Measurements from ENCODE around the gene AGBL5.

The AGBL5 gene

GRCh38 chr2:27039426-27039825 lies 12.0 kb upstream of the AGBL5 start:
- no peaks in the 10 kb centered on the region for H3K9me3 ChIP-seq (ENCODE audit: control insufficient read depth, insufficient read depth, low read depth, low read length)
- H3K27ac ChIP-seq (ENCODE audit: extremely low read depth, low read depth, low read length), result no peak overlapping the region
- ChIA-PET POLR2A (interaction anchor here (1.5 to 1.8 kb wide), 2 partner anchors 11 to 32 kb away, joined by 6 to 8 read pairs; partner anchors contain the start of gene OST4), CTCF (interaction anchor here (0.6 to 0.9 kb wide), 2 partner anchors 77 to 80 kb away, joined by 3 read pairs; no protein-coding TSS in a partner anchor)
- TF ChIP-seq YY1 (tag by site-specific recombination; IDR thresholded peaks at IDR 0.05), result no peak
- no peak for TF ChIP-seq ZNF24 (tag by site-specific recombination; IDR thresholded peaks at IDR 0.05)
- no peak for TF ChIP-seq ZNF416 (tag by site-specific recombination; IDR thresholded peaks at IDR 0.05)
- no peak for TF ChIP-seq ZFP37 (tag by site-specific recombination; IDR thresholded peaks at IDR 0.05)
- TF ChIP-seq SALL2 (tag by site-specific recombination; IDR thresholded peaks at IDR 0.05; ENCODE audit: borderline replicate concordance), result no peak
- TF ChIP-seq ZBTB20 (tag by site-specific recombination; IDR thresholded peaks at IDR 0.05), result no peak
- TF ChIP-seq, protein P1, sequence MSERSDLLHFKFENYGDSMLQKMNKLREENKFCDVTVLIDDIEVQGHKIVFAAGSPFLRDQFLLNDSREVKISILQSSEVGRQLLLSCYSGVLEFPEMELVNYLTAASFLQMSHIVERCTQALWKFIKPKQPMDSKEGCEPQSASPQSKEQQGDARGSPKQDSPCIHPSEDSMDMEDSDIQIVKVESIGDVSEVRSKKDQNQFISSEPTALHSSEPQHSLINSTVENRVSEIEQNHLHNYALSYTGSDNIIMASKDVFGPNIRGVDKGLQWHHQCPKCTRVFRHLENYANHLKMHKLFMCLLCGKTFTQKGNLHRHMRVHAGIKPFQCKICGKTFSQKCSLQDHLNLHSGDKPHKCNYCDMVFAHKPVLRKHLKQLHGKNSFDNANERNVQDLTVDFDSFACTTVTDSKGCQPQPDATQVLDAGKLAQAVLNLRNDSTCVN (tag by site-specific recombination; optimal IDR thresholded peaks at IDR 0.05), result no peak
- TF ChIP-seq ZNF654 (tag by site-specific recombination; IDR thresholded peaks at IDR 0.05; ENCODE audit: low read depth), result no peak
- TF ChIP-seq, protein P2, sequence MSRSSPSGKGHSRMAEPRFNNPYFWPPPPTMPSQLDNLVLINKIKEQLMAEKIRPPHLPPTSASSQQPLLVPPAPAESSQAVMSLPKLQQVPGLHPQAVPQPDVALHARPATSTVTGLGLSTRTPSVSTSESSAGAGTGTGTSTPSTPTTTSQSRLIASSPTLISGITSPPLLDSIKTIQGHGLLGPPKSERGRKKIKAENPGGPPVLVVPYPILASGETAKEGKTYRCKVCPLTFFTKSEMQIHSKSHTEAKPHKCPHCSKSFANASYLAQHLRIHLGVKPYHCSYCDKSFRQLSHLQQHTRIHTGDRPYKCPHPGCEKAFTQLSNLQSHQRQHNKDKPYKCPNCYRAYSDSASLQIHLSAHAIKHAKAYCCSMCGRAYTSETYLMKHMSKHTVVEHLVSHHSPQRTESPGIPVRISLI (tag by site-specific recombination; IDR thresholded peaks at IDR 0.05), result no peak
- TF ChIP-seq IKZF3 (tag by site-specific recombination; IDR thresholded peaks at IDR 0.05), result no peak
- TF ChIP-seq, protein P3, sequence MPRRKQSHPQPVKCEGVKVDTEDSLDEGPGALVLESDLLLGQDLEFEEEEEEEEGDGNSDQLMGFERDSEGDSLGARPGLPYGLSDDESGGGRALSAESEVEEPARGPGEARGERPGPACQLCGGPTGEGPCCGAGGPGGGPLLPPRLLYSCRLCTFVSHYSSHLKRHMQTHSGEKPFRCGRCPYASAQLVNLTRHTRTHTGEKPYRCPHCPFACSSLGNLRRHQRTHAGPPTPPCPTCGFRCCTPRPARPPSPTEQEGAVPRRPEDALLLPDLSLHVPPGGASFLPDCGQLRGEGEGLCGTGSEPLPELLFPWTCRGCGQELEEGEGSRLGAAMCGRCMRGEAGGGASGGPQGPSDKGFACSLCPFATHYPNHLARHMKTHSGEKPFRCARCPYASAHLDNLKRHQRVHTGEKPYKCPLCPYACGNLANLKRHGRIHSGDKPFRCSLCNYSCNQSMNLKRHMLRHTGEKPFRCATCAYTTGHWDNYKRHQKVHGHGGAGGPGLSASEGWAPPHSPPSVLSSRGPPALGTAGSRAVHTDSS (tag by site-specific recombination; IDR thresholded peaks at IDR 0.05), result no peak
- H3K4me3 ChIP-seq (ENCODE audit: low read depth, low read length), result no peak overlapping the region
- peaks cover 16% of the 10 kb centered on the region for H3K4me1 ChIP-seq (ENCODE audit: control insufficient read depth, insufficient read depth, low read length)
- peaks cover 3 to 86% of the 10 kb centered on the region in 2 experiments for H3K36me3 ChIP-seq (ENCODE audit: control insufficient read depth in 2 of 2, insufficient read depth in 1 of 2, low read length in 2 of 2)

DNA sequence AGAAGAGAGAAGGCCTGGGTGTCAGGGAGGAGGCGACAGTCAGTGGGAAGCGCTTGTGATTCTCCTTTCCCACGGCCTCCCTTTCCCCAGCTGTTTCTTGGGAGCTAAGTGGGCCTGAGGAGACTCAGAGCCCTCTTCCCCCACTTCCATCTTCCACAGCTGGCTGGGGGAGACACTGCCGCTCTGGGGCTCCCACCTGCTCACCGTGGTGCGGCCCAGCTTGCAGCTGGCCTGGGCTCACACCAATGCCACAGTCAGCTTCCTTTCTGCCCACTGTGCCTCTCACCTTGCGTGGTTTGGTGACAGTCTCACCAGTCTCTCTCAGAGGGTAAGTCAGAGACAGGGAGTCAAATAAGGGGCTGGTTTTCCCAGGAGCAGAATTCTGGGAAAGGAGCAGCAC lies 11.6 kb upstream of the AGBL5 start:
- no peak overlapping the region for H3K27ac ChIP-seq (ENCODE audit: extremely low read depth, low read depth, low read length)
- no peak overlapping the region for H3K4me3 ChIP-seq (ENCODE audit: low read depth, low read length)
- peaks cover 16% of the 10 kb centered on the region for H3K4me1 ChIP-seq (ENCODE audit: control insufficient read depth, insufficient read depth, low read length)
- ChIA-PET CTCF (interaction anchor here (0.6 to 0.9 kb wide), 2 partner anchors 78 to 80 kb away, joined by 3 read pairs; no protein-coding TSS in a partner anchor), POLR2A (interaction anchor here (1.5 to 2.7 kb wide), 2 partner anchors 11 kb away, joined by 8 to 14 read pairs; partner anchors contain the start of gene AGBL5)
- H3K36me3 ChIP-seq (ENCODE audit: control insufficient read depth in 2 of 2, insufficient read depth in 1 of 2, low read length in 2 of 2), result peaks cover 3 to 83% of the 10 kb centered on the region in 2 experiments
- no peaks in the 10 kb centered on the region for H3K9me3 ChIP-seq (ENCODE audit: control insufficient read depth, insufficient read depth, low read depth, low read length)
- TF ChIP-seq ZNF558 (tag by site-specific recombination; IDR thresholded peaks at IDR 0.05) (no peak), ZNF112 (tag by site-specific recombination; IDR thresholded peaks at IDR 0.05) (no peak), ZNF426 (tag by site-specific recombination; IDR thresholded peaks at IDR 0.05) (no peak), SETDB1 (IDR thresholded peaks at IDR 0.05; ENCODE audit: insufficient read length, low read length) (no peak), ZNF76 (tag by site-specific recombination; IDR thresholded peaks at IDR 0.05; ENCODE audit: borderline replicate concordance, low read depth) (no peak), ZNF777 (tag by site-specific recombination; IDR thresholded peaks at IDR 0.05; ENCODE audit: borderline replicate concordance) (no peak), ZNF571 (tag by site-specific recombination; IDR thresholded peaks at IDR 0.05) (no peak), RBAK (tag by site-specific recombination; IDR thresholded peaks at IDR 0.05) (no peak), ZBTB44 (tag by site-specific recombination; IDR thresholded peaks at IDR 0.05) (no peak), ZBTB49 (tag by site-specific recombination; IDR thresholded peaks at IDR 0.05; ENCODE audit: low read depth) (no peak), ZNF274 (IDR thresholded peaks at IDR 0.05; ENCODE audit: low read length) (no peak), ZNF274 (tag by site-specific recombination; IDR thresholded peaks at IDR 0.05; ENCODE audit: borderline replicate concordance) (no peak)
- TF ChIP-seq, protein P4, sequence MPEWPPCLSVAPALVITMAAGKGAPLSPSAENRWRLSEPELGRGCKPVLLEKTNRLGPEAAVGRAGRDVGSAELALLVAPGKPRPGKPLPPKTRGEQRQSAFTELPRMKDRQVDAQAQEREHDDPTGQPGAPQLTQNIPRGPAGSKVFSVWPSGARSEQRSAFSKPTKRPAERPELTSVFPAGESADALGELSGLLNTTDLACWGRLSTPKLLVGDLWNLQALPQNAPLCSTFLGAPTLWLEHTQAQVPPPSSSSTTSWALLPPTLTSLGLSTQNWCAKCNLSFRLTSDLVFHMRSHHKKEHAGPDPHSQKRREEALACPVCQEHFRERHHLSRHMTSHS (tag by site-specific recombination; IDR thresholded peaks at IDR 0.05), result no peak
- TF ChIP-seq, protein P5, sequence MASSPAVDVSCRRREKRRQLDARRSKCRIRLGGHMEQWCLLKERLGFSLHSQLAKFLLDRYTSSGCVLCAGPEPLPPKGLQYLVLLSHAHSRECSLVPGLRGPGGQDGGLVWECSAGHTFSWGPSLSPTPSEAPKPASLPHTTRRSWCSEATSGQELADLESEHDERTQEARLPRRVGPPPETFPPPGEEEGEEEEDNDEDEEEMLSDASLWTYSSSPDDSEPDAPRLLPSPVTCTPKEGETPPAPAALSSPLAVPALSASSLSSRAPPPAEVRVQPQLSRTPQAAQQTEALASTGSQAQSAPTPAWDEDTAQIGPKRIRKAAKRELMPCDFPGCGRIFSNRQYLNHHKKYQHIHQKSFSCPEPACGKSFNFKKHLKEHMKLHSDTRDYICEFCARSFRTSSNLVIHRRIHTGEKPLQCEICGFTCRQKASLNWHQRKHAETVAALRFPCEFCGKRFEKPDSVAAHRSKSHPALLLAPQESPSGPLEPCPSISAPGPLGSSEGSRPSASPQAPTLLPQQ (tag by site-specific recombination; IDR thresholded peaks at IDR 0.05), result no peak

Data from HEK293 (cell line).